Measurements from ENCODE around the gene SNCA.

SNCA gene

GRCh38 chr4:89751416-89751815 is 85.5 kb downstream of the SNCA start:
- no peak overlapping the region for H3K27ac ChIP-seq (ENCODE audit: low read length)
- H3K9me3 ChIP-seq (ENCODE audit: insufficient read depth, low read depth, low read length): no peaks in the 10 kb centered on the region
- no peak overlapping the region for H3K9ac ChIP-seq (ENCODE audit: low read depth, low read length)
- no peaks in the 10 kb centered on the region for H3K27me3 ChIP-seq (ENCODE audit: insufficient read depth, low read length)
- peaks cover 4% of the 10 kb centered on the region for H3K4me1 ChIP-seq (ENCODE audit: insufficient read depth, low read length)
- no peak overlapping the region for H3K4me3 ChIP-seq (ENCODE audit: low read length)
- H3K36me3 ChIP-seq (ENCODE audit: insufficient read depth, low read depth, low read length): no peaks in the 10 kb centered on the region

GRCh38 chr4:89746377-89746776 is 90.6 kb downstream of the SNCA start:
- Histone ChIP-seq H3K27ac (ENCODE audit: low read length) (no peak overlapping the region), H3K4me1 (ENCODE audit: insufficient read depth, low read length) (peaks cover 4% of the 10 kb centered on the region; the same call in 1 of the 2 replicates), H3K27me3 (ENCODE audit: insufficient read depth, low read length) (no peaks in the 10 kb centered on the region), H3K4me3 (ENCODE audit: low read length) (no peak overlapping the region), H3K9me3 (ENCODE audit: insufficient read depth, low read depth, low read length) (no peaks in the 10 kb centered on the region), H3K9ac (ENCODE audit: low read depth, low read length) (no peak overlapping the region), H3K36me3 (ENCODE audit: insufficient read depth, low read depth, low read length) (no peaks in the 10 kb centered on the region)

- no peak overlapping the region for H3K9ac ChIP-seq (ENCODE audit: low read depth, low read length)
- no peak overlapping the region for H3K27ac ChIP-seq (ENCODE audit: low read length)
- no peaks in the 10 kb centered on the region for H3K36me3 ChIP-seq (ENCODE audit: insufficient read depth, low read depth, low read length)
- no peak overlapping the region for H3K4me3 ChIP-seq (ENCODE audit: low read length)
- no peaks in the 10 kb centered on the region for H3K9me3 ChIP-seq (ENCODE audit: insufficient read depth, low read depth, low read length)
- H3K4me1 ChIP-seq (ENCODE audit: insufficient read depth, low read length): peaks cover 4% of the 10 kb centered on the region; the same call in 1 of the 2 replicates
- no peaks in the 10 kb centered on the region for H3K27me3 ChIP-seq (ENCODE audit: insufficient read depth, low read length)
Observed at GRCh38 chr4:89745708-89746107, 91.3 kb downstream of the SNCA start.

- Histone ChIP-seq H3K36me3 (ENCODE audit: insufficient read depth, low read depth, low read length) (no peaks in the 10 kb centered on the region), H3K4me1 (ENCODE audit: insufficient read depth, low read length) (peaks cover 4% of the 10 kb centered on the region; the same call in 1 of the 2 replicates), H3K27me3 (ENCODE audit: insufficient read depth, low read length) (no peaks in the 10 kb centered on the region), H3K9me3 (ENCODE audit: insufficient read depth, low read depth, low read length) (no peaks in the 10 kb centered on the region), H3K4me3 (ENCODE audit: low read length) (no peak overlapping the region), H3K27ac (ENCODE audit: low read length) (no peak overlapping the region), H3K9ac (ENCODE audit: low read depth, low read length) (no peak overlapping the region)
Observed at GRCh38 chr4:89744914-89745313, 92.0 kb downstream of the SNCA start.

GRCh38 chr4:89741768-89742167 is 95.2 kb downstream of the SNCA start:
- no peak overlapping the region for H3K4me3 ChIP-seq (ENCODE audit: low read length)
- H3K4me1 ChIP-seq (ENCODE audit: insufficient read depth, low read length): no peaks in the 10 kb centered on the region
- no peak overlapping the region for H3K27ac ChIP-seq (ENCODE audit: low read length)
- no peak overlapping the region for H3K9ac ChIP-seq (ENCODE audit: low read depth, low read length)
- no peaks in the 10 kb centered on the region for H3K27me3 ChIP-seq (ENCODE audit: insufficient read depth, low read length)
- no peaks in the 10 kb centered on the region for H3K36me3 ChIP-seq (ENCODE audit: insufficient read depth, low read depth, low read length)
- no peaks in the 10 kb centered on the region for H3K9me3 ChIP-seq (ENCODE audit: insufficient read depth, low read depth, low read length)

- Histone ChIP-seq H3K4me1 (ENCODE audit: insufficient read depth, low read length) (no peaks in the 10 kb centered on the region), H3K9ac (ENCODE audit: low read depth, low read length) (no peak overlapping the region), H3K9me3 (ENCODE audit: insufficient read depth, low read depth, low read length) (no peaks in the 10 kb centered on the region), H3K4me3 (ENCODE audit: low read length) (no peak overlapping the region), H3K27ac (ENCODE audit: low read length) (no peak overlapping the region), H3K27me3 (ENCODE audit: insufficient read depth, low read length) (no peaks in the 10 kb centered on the region), H3K36me3 (ENCODE audit: insufficient read depth, low read depth, low read length) (no peaks in the 10 kb centered on the region)
Observed at GRCh38 chr4:89739311-89739988, 97.5 kb downstream of the SNCA start.

GRCh38 chr4:89737888-89738287 is 99.1 kb downstream of the SNCA start:
- H3K4me1 ChIP-seq (ENCODE audit: insufficient read depth, low read length): no peaks in the 10 kb centered on the region
- no peak overlapping the region for H3K9ac ChIP-seq (ENCODE audit: low read depth, low read length)
- H3K27me3 ChIP-seq (ENCODE audit: insufficient read depth, low read length): no peaks in the 10 kb centered on the region
- H3K27ac ChIP-seq (ENCODE audit: low read length): no peak overlapping the region
- no peaks in the 10 kb centered on the region for H3K9me3 ChIP-seq (ENCODE audit: insufficient read depth, low read depth, low read length)
- H3K36me3 ChIP-seq (ENCODE audit: insufficient read depth, low read depth, low read length): no peaks in the 10 kb centered on the region
- no peak overlapping the region for H3K4me3 ChIP-seq (ENCODE audit: low read length)

- no peak overlapping the region for H3K9ac ChIP-seq (ENCODE audit: low read depth, low read length)
- no peaks in the 10 kb centered on the region for H3K27me3 ChIP-seq (ENCODE audit: insufficient read depth, low read length)
Observed at GRCh38 chr4:89733946-89734345, 103.0 kb downstream of the SNCA start.

GRCh38 chr4:89727238-89727637 is 109.7 kb downstream of the SNCA start:
- Histone ChIP-seq H3K27me3 (ENCODE audit: insufficient read depth, low read length) (no peaks in the 10 kb centered on the region), H3K27ac (ENCODE audit: low read length) (no peak overlapping the region), H3K36me3 (ENCODE audit: insufficient read depth, low read depth, low read length) (no peaks in the 10 kb centered on the region), H3K9me3 (ENCODE audit: insufficient read depth, low read depth, low read length) (no peaks in the 10 kb centered on the region), H3K9ac (ENCODE audit: low read depth, low read length) (no peak overlapping the region), H3K4me1 (ENCODE audit: insufficient read depth, low read length) (no peaks in the 10 kb centered on the region), H3K4me3 (ENCODE audit: low read length) (no peak overlapping the region)

More at GRCh38 chr4:89733946-89734345, 103.0 kb downstream of the SNCA start:
- Histone ChIP-seq H3K27ac (ENCODE audit: low read length) (no peak overlapping the region), H3K9me3 (ENCODE audit: insufficient read depth, low read depth, low read length) (no peaks in the 10 kb centered on the region), H3K4me3 (ENCODE audit: low read length) (no peak overlapping the region), H3K4me1 (ENCODE audit: insufficient read depth, low read length) (no peaks in the 10 kb centered on the region), H3K36me3 (ENCODE audit: insufficient read depth, low read depth, low read length) (no peaks in the 10 kb centered on the region)

- no peaks in the 10 kb centered on the region for H3K27me3 ChIP-seq (ENCODE audit: insufficient read depth, low read length)
- H3K9me3 ChIP-seq (ENCODE audit: insufficient read depth, low read depth, low read length): no peaks in the 10 kb centered on the region
- no peak overlapping the region for H3K9ac ChIP-seq (ENCODE audit: low read depth, low read length)
- H3K27ac ChIP-seq (ENCODE audit: low read length): no peak overlapping the region
- H3K4me3 ChIP-seq (ENCODE audit: low read length): no peak overlapping the region
- no peaks in the 10 kb centered on the region for H3K4me1 ChIP-seq (ENCODE audit: insufficient read depth, low read length)
- H3K36me3 ChIP-seq (ENCODE audit: insufficient read depth, low read depth, low read length): no peaks in the 10 kb centered on the region
Observed at GRCh38 chr4:89725268-89725667, 111.7 kb downstream of the SNCA start.

GRCh38 chr4:89724716-89725115 is 112.2 kb downstream of the SNCA start:
- no peak overlapping the region for H3K27ac ChIP-seq (ENCODE audit: low read length)
- no peaks in the 10 kb centered on the region for H3K27me3 ChIP-seq (ENCODE audit: insufficient read depth, low read length)
- no peaks in the 10 kb centered on the region for H3K9me3 ChIP-seq (ENCODE audit: insufficient read depth, low read depth, low read length)
- no peaks in the 10 kb centered on the region for H3K4me1 ChIP-seq (ENCODE audit: insufficient read depth, low read length)
- no peak overlapping the region for H3K9ac ChIP-seq (ENCODE audit: low read depth, low read length)
- no peak overlapping the region for H3K4me3 ChIP-seq (ENCODE audit: low read length)
- H3K36me3 ChIP-seq (ENCODE audit: insufficient read depth, low read depth, low read length): no peaks in the 10 kb centered on the region

- H3K27me3 ChIP-seq (ENCODE audit: insufficient read depth, low read length): no peaks in the 10 kb centered on the region
- H3K4me1 ChIP-seq (ENCODE audit: insufficient read depth, low read length): no peaks in the 10 kb centered on the region
- no peak overlapping the region for H3K4me3 ChIP-seq (ENCODE audit: low read length)
- no peak overlapping the region for H3K27ac ChIP-seq (ENCODE audit: low read length)
- H3K36me3 ChIP-seq (ENCODE audit: insufficient read depth, low read depth, low read length): no peaks in the 10 kb centered on the region
- H3K9me3 ChIP-seq (ENCODE audit: insufficient read depth, low read depth, low read length): no peaks in the 10 kb centered on the region
- no peak overlapping the region for H3K9ac ChIP-seq (ENCODE audit: low read depth, low read length)
Observed at GRCh38 chr4:89723096-89723495, 113.9 kb downstream of the SNCA start.
